Measurements from ENCODE around the gene DDX51.

The DDX51 gene

DNA sequence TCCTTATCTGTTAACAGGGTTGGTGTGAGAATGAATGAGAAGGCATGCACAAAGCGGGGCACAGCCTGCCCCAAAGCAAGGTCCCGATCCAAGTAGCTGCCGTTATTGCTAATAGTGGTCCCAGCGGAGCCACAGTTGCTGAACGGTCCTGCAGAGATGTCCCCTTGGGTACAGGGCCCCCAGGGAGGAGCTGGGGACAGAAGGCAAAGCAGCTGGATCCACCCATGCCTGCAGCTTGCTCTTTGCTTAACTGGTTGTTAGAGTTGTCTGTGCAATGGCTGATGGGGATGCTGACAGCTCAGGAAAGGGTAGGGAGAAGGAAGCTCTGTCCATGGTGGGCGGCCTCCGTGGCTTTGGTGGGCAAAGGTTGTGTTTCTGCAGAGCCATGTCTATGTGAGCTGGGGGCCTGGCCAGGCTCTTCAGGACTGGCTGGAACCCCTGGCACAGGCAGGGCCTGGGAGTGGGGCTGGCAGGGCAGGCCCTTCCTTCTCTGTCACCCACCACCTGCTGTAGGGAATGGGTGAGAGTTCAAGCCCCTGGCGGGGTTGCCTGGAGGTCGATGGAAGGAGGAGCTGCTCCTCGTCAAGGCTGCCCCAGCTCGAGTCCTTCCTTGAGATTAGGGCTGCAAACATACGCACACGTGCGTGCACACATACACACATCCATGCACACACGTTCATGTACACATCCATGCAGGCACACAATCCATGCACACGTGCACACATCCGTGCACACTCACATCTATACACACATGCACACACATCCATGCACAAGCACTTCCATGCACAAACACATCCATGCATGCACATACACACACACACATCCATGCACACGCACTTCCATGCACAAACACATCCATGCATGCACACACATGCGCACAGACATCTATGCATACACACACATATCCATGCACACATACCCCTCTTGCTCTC lies 35.6 kb upstream of the DDX51 start:
- DNase-seq, result no peak

DNA sequence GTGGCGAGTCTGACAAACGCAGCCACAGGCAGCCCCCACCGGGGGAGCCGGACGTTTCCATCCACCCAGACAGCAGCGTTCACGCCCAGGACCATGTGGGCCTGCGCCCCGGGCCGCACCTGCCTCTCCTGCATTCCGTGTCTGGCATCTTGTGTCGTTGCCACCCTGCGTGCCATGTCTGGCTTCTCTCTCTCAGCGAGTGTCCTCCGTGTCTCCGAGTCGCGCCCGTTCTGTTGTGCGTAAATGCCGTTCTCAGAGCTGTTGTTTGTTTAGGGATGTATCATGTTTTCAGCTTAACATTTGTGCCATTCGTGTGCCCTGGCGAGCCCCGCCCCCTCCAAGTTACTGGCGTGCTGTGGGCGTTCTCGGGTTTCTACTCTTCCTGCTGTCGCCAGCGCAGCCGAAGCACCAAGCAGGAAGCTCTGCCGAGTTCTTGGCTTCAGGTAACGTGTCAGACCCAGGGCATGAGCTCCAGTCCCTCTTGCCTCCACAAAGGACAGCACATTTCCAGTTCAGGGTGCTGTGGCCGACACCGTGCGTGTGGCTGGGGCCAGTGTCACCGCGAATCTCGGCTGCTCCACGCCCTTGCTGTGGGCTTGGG lies 34.8 kb upstream of the DDX51 start:
- DNase-seq, result peak; percentile 57

DNA sequence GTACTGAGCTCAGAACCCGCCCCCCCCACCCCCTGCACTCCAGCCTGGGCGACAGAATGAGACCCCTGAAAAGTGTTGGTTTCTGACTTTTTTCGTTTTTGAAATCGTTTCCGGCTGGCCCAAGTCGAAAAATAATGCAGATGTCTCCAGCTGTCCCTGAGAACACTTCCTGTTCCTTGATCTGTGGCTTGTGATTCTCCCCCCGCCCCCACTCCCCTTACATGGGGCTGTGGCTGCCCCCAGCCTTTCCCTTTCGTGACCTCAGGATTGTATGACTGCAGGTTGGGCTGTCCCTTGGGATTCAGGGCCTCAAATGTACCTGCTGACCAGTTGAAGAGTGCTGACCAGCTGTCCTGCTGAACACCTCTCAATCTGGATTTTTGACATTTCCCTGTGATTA lies 34.2 kb upstream of the DDX51 start:
- DNase-seq, result no peak

DNA sequence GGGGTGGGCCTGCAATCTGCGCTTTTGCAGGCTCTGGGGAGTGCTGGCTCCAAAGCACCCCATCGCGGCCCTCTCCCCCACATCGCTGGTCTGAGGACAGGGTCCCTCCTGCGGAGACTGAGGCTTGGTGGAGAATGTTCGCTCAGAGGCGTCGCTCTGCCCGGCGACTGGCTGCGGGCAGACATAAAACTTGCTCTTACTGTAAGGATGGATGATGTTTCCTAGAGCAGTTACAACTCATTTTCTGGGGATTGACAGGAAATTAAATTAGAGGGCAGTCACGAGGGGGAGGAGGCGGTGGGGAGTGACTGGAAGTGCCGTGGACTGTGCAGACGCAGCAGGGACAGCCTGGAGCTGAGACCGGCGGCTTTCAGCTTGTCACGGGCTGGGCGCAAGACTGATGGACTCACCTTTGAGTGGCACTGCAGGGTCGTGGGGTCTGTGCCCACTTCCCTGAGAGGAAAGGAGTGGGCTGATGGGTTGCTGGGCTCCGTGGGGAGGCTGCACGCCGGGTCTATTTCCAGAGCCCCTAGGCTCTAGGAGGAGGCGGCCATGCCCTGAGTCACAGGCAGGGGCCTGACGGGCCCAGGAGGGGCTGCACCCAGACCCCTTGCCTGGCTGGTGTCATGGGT lies 32.9 kb upstream of the DDX51 start:
- DNase-seq, result no peak

DNA sequence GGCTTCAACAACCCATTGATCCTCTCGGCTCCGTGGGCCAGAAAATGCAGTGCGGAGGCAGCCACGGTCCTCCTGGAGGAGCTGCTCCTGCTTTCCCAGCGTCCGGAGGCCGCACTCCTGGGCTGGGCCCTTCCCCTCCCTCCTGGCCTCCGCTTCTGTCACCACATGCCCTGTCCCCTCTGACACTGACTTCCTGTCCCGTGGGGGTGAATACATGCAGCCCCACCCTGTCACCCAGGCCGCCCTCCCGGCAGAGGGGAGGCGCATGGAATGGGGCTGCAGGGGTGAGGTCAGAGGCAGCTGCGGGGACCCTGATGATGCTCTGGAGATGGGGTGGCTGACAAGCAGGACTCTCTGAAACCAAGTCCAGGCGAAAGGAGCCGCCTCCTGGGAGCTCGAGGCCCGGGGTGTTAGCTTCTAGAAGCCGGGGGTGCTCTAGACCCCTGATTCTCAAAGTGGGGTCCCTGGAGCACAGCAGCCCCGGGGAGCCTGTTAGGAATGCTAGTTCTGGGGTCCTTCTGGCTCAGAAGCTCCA lies 32.3 kb upstream of the DDX51 start:
- DNase-seq, result no peak

DNA sequence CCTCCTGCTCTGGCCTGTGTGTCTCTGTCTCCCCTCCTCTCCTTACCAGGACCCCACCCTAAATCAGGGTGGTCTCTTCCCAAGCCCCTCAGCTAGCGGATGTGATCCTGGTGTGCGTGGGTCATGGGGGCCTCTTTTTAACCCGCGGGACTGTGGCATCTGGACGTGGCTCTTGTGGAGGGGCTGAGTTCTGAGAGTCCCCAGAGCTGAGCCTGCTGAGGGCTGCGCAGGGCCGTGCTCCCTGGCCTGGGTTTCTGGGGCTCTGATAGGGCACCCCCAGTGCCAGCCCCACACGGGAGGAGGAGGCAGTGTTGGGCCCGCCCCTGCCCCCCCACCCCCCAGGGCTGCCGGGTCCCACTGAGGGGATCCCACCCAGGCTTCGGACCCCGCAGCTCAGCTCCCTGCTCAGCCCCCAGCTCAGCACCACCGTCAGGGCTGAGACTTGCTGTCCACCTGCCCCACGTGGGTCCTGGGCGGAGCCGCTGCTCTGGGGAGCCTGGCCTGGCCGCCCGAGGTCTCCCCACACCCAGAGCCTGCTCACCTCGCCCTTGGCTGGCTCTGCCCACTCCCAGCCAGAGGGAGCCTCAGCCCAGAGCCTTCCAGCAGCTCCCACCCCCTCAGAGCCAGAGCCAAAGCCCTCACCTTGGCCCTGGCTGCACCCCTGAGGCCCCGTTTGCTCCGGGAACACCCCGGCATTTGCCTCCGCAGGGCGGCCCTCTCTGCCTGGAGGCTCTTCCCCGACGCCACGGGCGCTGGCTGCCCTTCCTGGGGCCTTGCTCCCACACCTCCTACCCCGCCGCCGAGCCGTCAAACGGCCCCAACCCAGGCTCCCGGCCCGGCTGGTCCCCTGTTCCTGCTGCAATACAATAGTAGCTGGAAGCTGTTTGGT lies 31.6 kb upstream of the DDX51 start:
- DNase-seq, result no peak

DNA sequence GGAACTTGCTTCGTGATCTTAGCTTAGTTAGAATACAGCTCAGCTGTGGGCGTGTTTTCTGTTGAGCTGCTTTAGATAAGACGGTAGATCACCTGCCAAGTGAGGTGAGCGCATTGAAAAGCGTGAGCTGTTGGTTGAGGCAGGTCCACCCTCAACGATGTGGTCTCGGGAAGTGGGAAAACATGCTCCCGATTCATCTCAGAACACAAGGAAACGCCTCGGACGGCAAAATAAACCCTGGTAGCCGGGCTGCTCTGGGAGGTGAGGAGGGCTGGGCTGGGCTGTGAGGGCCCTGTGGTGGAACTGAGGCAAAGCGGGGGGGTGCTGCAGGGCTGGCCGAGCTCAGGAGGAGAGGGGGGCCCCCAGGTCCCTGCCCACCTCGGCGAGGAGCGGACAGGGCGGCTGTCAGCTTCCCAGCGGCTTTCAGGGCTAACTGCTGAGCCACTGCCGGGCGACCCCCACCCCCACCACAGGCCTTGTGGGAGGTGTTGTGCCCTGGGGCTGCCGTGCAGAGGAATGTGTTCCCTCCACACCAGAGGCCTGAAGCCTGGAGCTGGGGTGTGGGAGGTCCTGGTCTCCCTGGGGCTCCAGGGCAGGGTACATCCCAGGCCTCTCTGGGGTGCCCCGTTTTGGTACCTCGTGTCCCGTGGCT lies 30.8 kb upstream of the DDX51 start:
- DNase-seq, result no peak

DNA sequence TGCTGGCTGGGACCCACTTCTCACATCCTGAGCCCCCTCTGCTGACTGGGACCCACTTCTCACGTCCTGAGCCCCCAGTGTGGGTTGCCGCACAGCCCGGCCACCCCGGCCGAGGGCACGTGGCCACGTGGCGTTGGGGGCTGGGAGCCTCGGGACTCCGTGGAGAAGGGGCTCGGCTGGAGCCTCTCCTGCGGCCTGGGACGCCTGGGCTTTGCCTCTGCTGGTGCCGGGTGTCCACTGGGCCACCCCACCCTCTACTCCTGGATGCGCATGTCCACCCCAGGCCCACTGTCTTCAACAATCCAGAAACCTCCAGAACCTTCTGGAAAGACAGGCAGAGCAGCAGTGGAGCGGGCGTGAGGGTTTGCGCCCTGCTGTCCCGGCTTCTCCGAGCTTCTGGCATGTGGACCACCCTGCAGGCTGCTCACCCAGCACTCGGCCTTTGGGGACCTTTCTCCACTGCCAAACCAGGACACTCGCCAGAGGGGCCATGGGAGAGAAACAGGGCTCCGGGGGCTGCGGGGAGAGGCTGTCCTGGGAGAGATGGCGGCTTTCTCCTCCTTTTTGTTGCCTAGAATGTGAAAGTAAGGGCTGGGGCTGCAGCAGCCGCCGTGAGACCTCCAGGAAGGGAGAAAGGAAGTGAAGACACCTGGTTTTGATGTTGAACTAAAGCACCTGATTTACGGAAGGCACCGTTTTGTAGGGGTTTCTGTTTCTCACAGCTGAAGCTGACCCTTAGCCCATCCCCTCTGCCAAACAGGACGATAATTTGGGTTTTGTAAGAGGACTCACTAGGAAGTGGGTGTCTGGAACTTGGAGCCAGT lies 30.1 kb upstream of the DDX51 start:
- no peak for DNase-seq

GRCh38 chr12:132173135-132174014 lies 29.3 kb upstream of the DDX51 start:
- DNase-seq, result no peak

- DNase-seq, result no peak
Measured at GRCh38 chr12:132172619-132173018, 28.5 kb upstream of the DDX51 start.

- DNase-seq, result no peak
Measured at GRCh38 chr12:132171968-132172521, 27.9 kb upstream of the DDX51 start.

DNA sequence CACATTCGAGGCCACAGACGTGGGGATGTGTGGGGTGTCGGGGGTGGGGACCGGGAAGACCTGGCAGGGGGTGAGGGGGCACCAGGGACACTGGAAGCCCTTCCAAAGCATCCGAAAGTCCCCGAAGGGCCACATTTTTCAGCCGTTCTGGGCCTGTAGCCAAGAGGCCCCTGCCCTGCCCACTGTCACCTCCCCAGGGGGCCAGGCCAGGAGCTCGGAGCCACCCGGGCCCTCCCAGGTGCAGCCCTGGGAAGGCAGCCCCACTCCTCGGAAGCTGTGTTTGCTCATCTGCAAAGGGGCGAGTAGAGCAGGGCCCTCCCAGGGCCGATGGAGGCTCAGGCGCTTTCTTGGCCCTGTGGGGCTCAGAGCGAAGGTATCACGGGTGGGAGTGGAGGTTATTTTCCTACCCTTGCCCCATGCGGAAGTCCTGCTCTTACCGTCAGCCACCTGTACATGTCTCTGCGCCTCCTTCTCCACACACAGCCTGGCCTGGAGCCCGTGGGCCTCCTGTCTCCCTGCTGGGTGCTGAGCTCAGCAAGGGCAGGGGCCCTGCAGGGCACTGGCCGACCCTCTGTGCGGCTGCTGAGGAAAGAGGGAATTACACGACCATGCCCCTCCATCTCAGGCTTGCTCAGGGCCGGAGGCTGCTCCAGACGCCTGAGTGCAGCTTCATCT lies 27.3 kb upstream of the DDX51 start:
- no peak for DNase-seq

- no peak for DNase-seq
Measured at GRCh38 chr12:132170637-132171292, 26.6 kb upstream of the DDX51 start.

DNA sequence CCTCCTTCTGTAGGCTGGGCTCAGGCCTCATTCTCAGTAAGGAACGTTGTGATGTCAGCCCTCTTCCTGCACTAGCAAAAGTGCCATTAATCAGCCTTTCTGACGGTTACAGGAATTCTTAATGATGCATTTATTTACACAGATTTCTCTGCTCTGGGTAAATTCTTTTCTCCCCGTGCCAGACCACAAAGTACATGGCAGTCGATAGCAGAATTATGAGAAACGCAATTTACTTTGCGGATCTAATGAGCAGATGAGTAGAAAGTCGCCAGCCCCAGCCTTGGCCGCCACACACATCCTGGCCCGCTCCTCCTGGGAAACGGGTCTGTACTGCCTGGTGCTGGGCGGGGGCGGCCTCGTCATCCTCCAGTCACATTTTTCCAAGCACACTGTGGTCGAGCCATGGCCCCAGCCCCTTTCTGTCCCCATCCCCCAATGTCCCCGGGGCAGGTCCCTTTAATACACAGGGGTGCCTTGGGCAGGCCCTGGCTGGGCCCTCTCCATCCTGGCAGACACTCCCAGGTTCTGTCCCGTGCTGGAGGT lies 26.0 kb upstream of the DDX51 start:
- peak; percentile 43 for DNase-seq

DNA sequence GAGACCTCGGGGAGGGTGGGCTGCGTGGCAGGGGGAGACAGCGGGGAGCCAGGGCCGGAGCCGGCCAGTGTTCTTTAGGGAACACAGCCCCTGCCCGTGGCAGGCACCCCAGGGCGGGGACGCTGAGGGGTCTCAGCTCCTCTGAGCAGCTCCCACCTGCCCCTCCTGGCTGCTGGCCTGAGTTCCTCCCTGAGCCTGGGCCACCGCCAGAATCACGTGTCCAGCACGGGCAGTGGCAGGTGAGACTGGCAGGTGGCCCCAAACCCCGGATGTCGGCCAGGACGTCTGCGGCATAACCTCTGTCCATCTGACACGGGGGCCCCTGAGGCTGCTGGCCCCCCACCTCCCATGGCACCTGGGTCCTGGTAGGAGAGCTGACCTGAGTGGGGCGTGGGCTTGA lies 25.3 kb upstream of the DDX51 start:
- no peak for DNase-seq

DNA sequence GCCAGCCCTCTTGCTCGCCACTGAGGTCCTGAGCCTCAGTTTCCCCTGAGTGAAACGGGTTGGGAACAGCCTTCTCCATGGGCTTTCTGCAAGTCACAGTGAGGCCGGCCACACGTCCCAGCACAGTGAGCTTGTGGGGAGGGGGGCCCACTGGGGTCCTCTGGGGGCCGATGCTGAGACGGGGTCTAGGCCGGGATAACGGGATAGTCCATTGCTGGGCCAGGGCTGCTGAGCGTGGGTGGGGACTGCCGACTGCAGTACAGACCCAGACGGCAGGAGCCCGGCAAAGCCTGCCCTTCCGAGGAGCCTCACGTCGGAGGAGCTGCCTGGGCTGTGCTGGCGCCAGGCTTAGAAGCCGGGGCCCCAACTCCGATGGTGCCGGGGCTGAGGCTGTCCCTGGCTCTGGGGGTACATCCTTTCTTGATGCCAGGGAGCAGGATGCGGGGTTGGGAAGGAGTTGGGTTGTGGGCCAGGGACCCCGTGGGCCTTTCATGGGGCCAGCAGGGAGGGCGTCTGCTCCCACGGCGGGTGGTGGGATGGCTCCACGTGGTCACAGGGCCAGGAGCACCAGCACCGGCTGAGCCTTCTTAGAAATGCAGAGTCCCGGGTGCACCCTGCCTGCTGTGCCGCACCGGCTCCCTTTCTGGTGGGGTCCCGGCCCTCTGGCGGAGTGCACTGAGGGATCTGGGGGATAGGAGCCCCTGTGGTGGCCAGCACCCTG lies 24.4 kb upstream of the DDX51 start:
- no peak for DNase-seq

GRCh38 chr12:132167611-132168310 lies 23.6 kb upstream of the DDX51 start:
- peak; percentile 53 for DNase-seq

All from DMS153 (cell line).